Breast epithelium (tissue), 4 donors: ENCODE measurements around the gene MEF2C. TPM values are rescaled to one million over a fixed set of nuclear protein-coding genes. Genes with fewer than 3 reads are reported as not detected.

Experiments used
- DNase-seq, 2 donors: peaks; one replicate each; pipeline ENCODE4 v3.0.0-alpha.2; 2019; ENCODE audit warnings: low spot score in 2 of 2
- H3K27ac ChIP-seq, 2 donors: fragments of 200-600 bp; sonication (generic) in 1 of 2; one replicate each; pipeline ENCODE4 v1.5.1; 2016 to 2019; ENCODE audit warnings: mild to moderate bottlenecking in 1 of 2
- H3K27me3 ChIP-seq, 2 donors: fragments of 200-600 bp; sonication (generic) in 1 of 2; one replicate each; pipeline versions ENCODE4 v1.5.1 to v1.6.0; 2017 to 2019; ENCODE audit warnings: control low read depth in 1 of 2, mild to moderate bottlenecking in 1 of 2
- H3K36me3 ChIP-seq: fragments of 200-600 bp; one replicate; pipeline ENCODE4 v1.5.1; 2019
- H3K4me1 ChIP-seq, 2 donors: fragments of 200-600 bp; sonication (generic); one replicate each; pipeline ENCODE4 v1.5.1; 2016 to 2019; ENCODE audit warnings: control low read depth in 1 of 2
- H3K4me3 ChIP-seq, 3 donors: fragments of 200-600 bp; sonication (generic); 1 replicate in 2 of 3; 2 replicates in 1 of 3; pipeline ENCODE4 v1.5.1; 2016 to 2019; ENCODE audit warnings: mild to moderate bottlenecking in 3 of 3, moderate library complexity in 2 of 3
- H3K9me3 ChIP-seq, 2 donors: fragments of 200-600 bp; sonication (generic) in 1 of 2; one replicate each; pipeline ENCODE4 v1.5.1; 2016 to 2019; ENCODE audit warnings: control low read depth in 1 of 2
- CTCF ChIP-seq, 3 donors: fragments of 450-650 bp; IDR thresholded peaks; one replicate each; pipeline ENCODE4 v1.5.1; 2016 to 2017; ENCODE audit warnings: antibody characterized with exemption in 3 of 3, mild to moderate bottlenecking in 3 of 3, moderate library complexity in 3 of 3
- POLR2A ChIP-seq: fragments of 450-650 bp; IDR thresholded peaks from one replicate; pipeline ENCODE4 v1.6.1; 2016; ENCODE audit warnings: antibody characterized with exemption, mild to moderate bottlenecking, moderate library complexity
- POLR2AphosphoS5 ChIP-seq, 3 donors: sonication (generic); formaldehyde crosslinking; IDR thresholded peaks; one replicate each; pipeline ENCODE4 v1.6.1; 2017; ENCODE audit warnings: antibody characterized with exemption in 3 of 3
- intact Hi-C: fragments of 100-400 bp; cut with DNase I; formaldehyde crosslinking; loops from one replicate; pipeline ENCODE4 v1.15.1; 2023; ENCODE audit warnings: low total_unique reads
- total RNA-seq, 3 donors: library from RNA; depleted of rRNA; stranded (reverse); fragments of >200 nt; gene quantifications; one replicate each; pipeline ENCODE4 v1.1.0, GENCODE V29; 2016

MEF2C gene
- total RNA-seq, 3 donors from 2014 or later: 27.4 to 41.8 (median 32.1) TPM

GRCh38 chr5:88756953-88757352 lies 126.0 kb downstream of the MEF2C start:
- no peaks in the 10 kb centered on the region for H3K36me3 ChIP-seq
- no peaks in the 10 kb centered on the region for H3K27me3 ChIP-seq
- intact Hi-C loops: loop anchor here (5.0 kb wide), 1 partner anchor 500 kb away; no protein-coding TSS in a partner anchor
- no peak for DNase-seq
- H3K4me3 ChIP-seq: no peak overlapping the region
- no peaks in the 10 kb centered on the region for H3K9me3 ChIP-seq
- TF ChIP-seq CTCF (IDR thresholded peaks at IDR 0.05) (no peak), POLR2AphosphoS5 (IDR thresholded peaks at IDR 0.05) (no peak), POLR2A (no peak)
- no peaks in the 10 kb centered on the region for H3K4me1 ChIP-seq
- no peak overlapping the region for H3K27ac ChIP-seq

GRCh38 chr5:88748666-88749065 lies 134.3 kb downstream of the MEF2C start:
- no peaks in the 10 kb centered on the region for H3K4me1 ChIP-seq

GRCh38 chr5:88746438-88746882 lies 136.5 kb downstream of the MEF2C start:
- Histone ChIP-seq H3K27me3 (no peaks in the 10 kb centered on the region), H3K36me3 (no peaks in the 10 kb centered on the region), H3K9me3 (no peaks in the 10 kb centered on the region), H3K27ac (no peak overlapping the region), H3K4me1 (no peaks in the 10 kb centered on the region), H3K4me3 (no peak overlapping the region)
- TF ChIP-seq POLR2A (no peak), POLR2AphosphoS5 (IDR thresholded peaks at IDR 0.05) (no peak), CTCF (IDR thresholded peaks at IDR 0.05) (no peak)
- intact Hi-C loops: no loop called here
- DNase-seq: no peak

More at GRCh38 chr5:88748666-88749065, 134.3 kb downstream of the MEF2C start:
- no peak for TF ChIP-seq CTCF (IDR thresholded peaks at IDR 0.05)
- TF ChIP-seq POLR2AphosphoS5 (IDR thresholded peaks at IDR 0.05): no peak
- TF ChIP-seq POLR2A: no peak
- Histone ChIP-seq H3K27ac (no peak overlapping the region), H3K4me3 (no peak overlapping the region), H3K27me3 (no peaks in the 10 kb centered on the region), H3K9me3 (no peaks in the 10 kb centered on the region), H3K36me3 (no peaks in the 10 kb centered on the region)
- intact Hi-C loops: no loop called here
- no peak for DNase-seq

GRCh38 chr5:88745093-88745696 lies 137.8 kb downstream of the MEF2C start:
- Histone ChIP-seq H3K27ac (no peak overlapping the region), H3K4me1 (no peaks in the 10 kb centered on the region), H3K9me3 (no peaks in the 10 kb centered on the region), H3K36me3 (no peaks in the 10 kb centered on the region), H3K27me3 (no peaks in the 10 kb centered on the region), H3K4me3 (no peak overlapping the region)
- TF ChIP-seq CTCF (IDR thresholded peaks at IDR 0.05) (no peak), POLR2AphosphoS5 (IDR thresholded peaks at IDR 0.05) (no peak), POLR2A (no peak)
- intact Hi-C loops: no loop called here
- no peak for DNase-seq

- intact Hi-C loops: no loop called here
- no peaks in the 10 kb centered on the region for H3K27me3 ChIP-seq
- no peaks in the 10 kb centered on the region for H3K4me1 ChIP-seq
- no peak overlapping the region for H3K4me3 ChIP-seq
- no peak for DNase-seq
- TF ChIP-seq POLR2AphosphoS5 (IDR thresholded peaks at IDR 0.05) (no peak), CTCF (IDR thresholded peaks at IDR 0.05) (no peak)
- no peaks in the 10 kb centered on the region for H3K36me3 ChIP-seq
- no peaks in the 10 kb centered on the region for H3K9me3 ChIP-seq
- H3K27ac ChIP-seq: no peak overlapping the region
Observed at GRCh38 chr5:88743231-88743834, 139.7 kb downstream of the MEF2C start.
